GM12878 (cell line): Measurements from ENCODE around the gene S100A14. TPM values are rescaled to one million over a fixed set of nuclear protein-coding genes. Genes with fewer than 3 reads are reported as not detected.

ENCODE experiments used
- CHD2 ChIP-seq: IDR thresholded peaks from 2 replicates; pipeline ENCODE4 v1.6.1; 2011; ENCODE audit warnings: low read depth, low read length, improper control_type of control experiment, borderline replicate concordance
- CREB1 ChIP-seq: IDR thresholded peaks from 2 replicates; pipeline ENCODE4 v1.6.1; 2012; ENCODE audit warnings: low read depth, mild to moderate bottlenecking, inconsistent platforms
- CREM ChIP-seq: IDR thresholded peaks from 2 replicates; pipeline ENCODE4 v1.6.1; 2014; ENCODE audit warnings: antibody characterized with exemption, low read depth
- E2F8 ChIP-seq: fragments of 450-650 bp; IDR thresholded peaks from 2 replicates; pipeline ENCODE4 v1.6.1; 2018; ENCODE audit warnings: mild to moderate bottlenecking, low read depth, moderate library complexity; ENCODE audit not compliant: partially characterized antibody
- EP300 ChIP-seq, 2 experiments: fragments of 150-350 bp in 1 of 2; IDR thresholded peaks; 2 replicates each; pipeline ENCODE4 v1.6.1; 2011 to 2012; ENCODE audit warnings: low read depth in 2 of 2, low read length in 2 of 2, borderline replicate concordance in 1 of 2, improper control_type of control experiment in 1 of 2, inconsistent platforms in 1 of 2; ENCODE audit not compliant: control insufficient read depth in 1 of 2
- ETV6 ChIP-seq, 2 experiments: fragments of 450-650 bp in 1 of 2; IDR thresholded peaks in 1 of 2; conservative IDR thresholded peaks in 1 of 2; 2 replicates each; pipeline ENCODE4 v1.6.1; 2014; ENCODE audit warnings: antibody characterized with exemption in 1 of 2, borderline replicate concordance in 1 of 2, low read depth in 1 of 2, mild to moderate bottlenecking in 1 of 2, moderate library complexity in 1 of 2
- KAT2A ChIP-seq: conservative IDR thresholded peaks from 2 replicates; pipeline ENCODE4 v1.6.1; 2011; ENCODE audit warnings: low read depth, low read length; ENCODE audit not compliant: control insufficient read depth
- LARP7 ChIP-seq: fragments of 450-650 bp; IDR thresholded peaks from 2 replicates; pipeline ENCODE4 v1.6.1; 2017; ENCODE audit warnings: mild to moderate bottlenecking
- MAX ChIP-seq: IDR thresholded peaks from 2 replicates; pipeline ENCODE4 v1.6.1; 2012; ENCODE audit warnings: low read depth, low read length, improper control_type of control experiment
- MXI1 ChIP-seq: fragments of 150-350 bp; IDR thresholded peaks from 2 replicates; pipeline ENCODE4 v1.6.1; 2011; ENCODE audit warnings: low read depth, mild to moderate bottlenecking, inconsistent platforms, low read length, improper control_type of control experiment
- POLR2A ChIP-seq: IDR thresholded peaks from 2 replicates; pipeline ENCODE4 v1.6.1; 2011; ENCODE audit warnings: low read depth, mild to moderate bottlenecking, low read length
- POU2F2 ChIP-seq: IDR thresholded peaks from 3 replicates; pipeline ENCODE4 v1.6.1; 2011; ENCODE audit warnings: low read depth, mild to moderate bottlenecking, low read length, borderline replicate concordance
- REST ChIP-seq: IDR thresholded peaks from 2 replicates; pipeline ENCODE4 v1.6.1; 2012; ENCODE audit warnings: mild to moderate bottlenecking, low read depth, low read length
- SP1 ChIP-seq: IDR thresholded peaks from one replicate; pipeline ENCODE4 v1.6.1; 2011; ENCODE audit warnings: low read depth, low read length
- SUPT20H ChIP-seq: IDR thresholded peaks from 2 replicates; pipeline ENCODE4 v1.6.1; 2011; ENCODE audit warnings: low read depth, mild to moderate bottlenecking, low read length, moderate library complexity, borderline replicate concordance; ENCODE audit not compliant: control insufficient read depth
- SUZ12 ChIP-seq: fragments of 200-600 bp; sonication (generic); IDR thresholded peaks from one replicate; pipeline ENCODE4 v1.6.1; 2018; ENCODE audit warnings: antibody characterized with exemption, mild to moderate bottlenecking; ENCODE audit not compliant: unreplicated experiment
- TCF7 ChIP-seq: IDR thresholded peaks from 2 replicates; pipeline ENCODE4 v1.6.1; 2014; ENCODE audit warnings: antibody characterized with exemption, borderline replicate concordance
- USF2 ChIP-seq: IDR thresholded peaks from 2 replicates; pipeline ENCODE4 v1.6.1; 2011; ENCODE audit warnings: low read depth, low read length, improper control_type of control experiment, borderline replicate concordance
- ZBTB33 ChIP-seq: fragments of 450-650 bp; IDR thresholded peaks from 2 replicates; pipeline ENCODE4 v1.6.1; 2017; ENCODE audit warnings: mild to moderate bottlenecking
- polyA plus RNA-seq, 11 experiments: library from polyadenylated mRNA; depleted of rRNA in 4 of 11; unstranded in 6 of 11; stranded (reverse) in 5 of 11; fragments of >200 nt; fragmentation: Nextera tagmentation in 4 of 11; fragmentation: Illumina TruSeq in 1 of 11; extraction: Ambion mirVana in 4 of 11; extraction: Trizol in 1 of 11; gene quantifications; 1 replicate in 1 of 11; 2 replicates in 10 of 11; pipeline versions ENCODE4 v1.2.1 to v1.2.3, GENCODE V29; 2011 to 2016; ENCODE audit warnings: inconsistent platforms in 2 of 11, missing spikeins in 2 of 11, low read depth in 1 of 11
- total RNA-seq, 4 experiments: library from RNA; depleted of rRNA in 3 of 4; stranded (reverse); fragments of >200 nt in 3 of 4; fragmentation: Illumina TruSeq in 1 of 4; extraction: Trizol in 1 of 4; gene quantifications; 2 replicates each; pipeline versions ENCODE4 v1.2.1 to v1.2.3, GENCODE V29; 2013 to 2021

S100A14 gene
- total and polyA plus RNA-seq, 10 of the 15 experiments (the other 5 are each of a cell fraction or from before 2014, with no cell fraction given) = 0.20 to 0.77 (median 0.45) TPM; not detected in 4

- TF ChIP-seq USF2 (no peak), E2F8 (no peak), CREM (peak; percentile 68), LARP7 (0 out of 2 replicates have a peak, but pooled peaks have one; percentile 24), EP300 (IDR thresholded peaks at IDR 0.05; ENCODE audit: borderline replicate concordance in 1 of 2, control insufficient read depth in 1 of 2, low read depth in 2 of 2, low read length in 2 of 2) (0 out of 4 replicates have a peak, but pooled peaks of 1 of the 2 experiments have one; percentile 17), SUPT20H (no peak), ETV6 (conservative IDR thresholded peaks at IDR 0.05 in 1 of 2, IDR thresholded peaks at IDR 0.05 in 1 of 2; ENCODE audit: borderline replicate concordance in 1 of 2, low read depth in 1 of 2) (no peak), CHD2 (peak; percentile 61; the same call in 1 of the 2 replicates), MAX (no peak), SUZ12 (no peak), SP1 (peak; percentile 68), KAT2A (no peak), TCF7 (no peak), POLR2A (peak; percentile 87), ZBTB33 (no peak), POU2F2 (peak; percentile 45; the same call in 2 of the 3 replicates), CREB1 (peak; percentile 86), REST (no peak), MXI1 (peak; percentile 49; the same call in 1 of the 2 replicates)
Measured at GRCh38 chr1:153658400-153659174, 42.5 kb upstream of the S100A14 start, which contains the start of gene SNAPIN (continued).
